Measurements from ENCODE around the gene CACNA2D3.

CACNA2D3 gene

GRCh38 chr3:54262541-54262940, 140.2 kb downstream of the CACNA2D3 start:
- Histone ChIP-seq H3K4me2 (ENCODE audit: low read depth, low read length) (no peak overlapping the region), H3K36me3 (replicated peaks; ENCODE audit: insufficient read depth, low read length) (no peaks in the 10 kb centered on the region)
- no peak for DNase-seq

GRCh38 chr3:54262946-54263345, 140.6 kb downstream of the CACNA2D3 start:
- no peaks in the 10 kb centered on the region for H3F3A ChIP-seq (ENCODE audit: insufficient read depth, low read length)
- H3K27ac ChIP-seq (ENCODE audit: low read length), result no peak overlapping the region
- H3K9ac ChIP-seq (ENCODE audit: low read length), result no peak overlapping the region
- no peak for DNase-seq
- TF ChIP-seq CTCF (IDR thresholded peaks at IDR 0.05; ENCODE audit: low read length) (no peak), EZH2 (optimal IDR thresholded peaks at IDR 0.05; ENCODE audit: low read depth, low read length) (no peak), EZH2phosphoT487 (IDR thresholded peaks at IDR 0.05; ENCODE audit: low read length) (no peak)
- H2AFZ ChIP-seq (ENCODE audit: low read length), result no peak overlapping the region
- H3K27me3 ChIP-seq (replicated peaks; ENCODE audit: insufficient read depth, low read length), result no peaks in the 10 kb centered on the region
- no peaks in the 10 kb centered on the region for H3K79me2 ChIP-seq (ENCODE audit: low read length)
- no peaks in the 10 kb centered on the region for H3K4me1 ChIP-seq (ENCODE audit: low read length)
- no peaks in the 10 kb centered on the region for H3K36me3 ChIP-seq (replicated peaks; ENCODE audit: insufficient read depth, low read length)
- H4K20me1 ChIP-seq (ENCODE audit: insufficient read depth, low read length), result no peaks in the 10 kb centered on the region
- H3K9me2 ChIP-seq (replicated peaks; ENCODE audit: insufficient read depth, low read length), result no peaks in the 10 kb centered on the region
- no peaks in the 10 kb centered on the region for H3K9me3 ChIP-seq (replicated peaks; ENCODE audit: insufficient read depth, low read length)
- H3K4me3 ChIP-seq (ENCODE audit: low read length), result no peak overlapping the region
- no peak overlapping the region for H3K4me2 ChIP-seq (ENCODE audit: low read depth, low read length)

More at GRCh38 chr3:54262541-54262940, 140.2 kb downstream of the CACNA2D3 start:
- no peaks in the 10 kb centered on the region for H3K9me2 ChIP-seq (replicated peaks; ENCODE audit: insufficient read depth, low read length)
- no peaks in the 10 kb centered on the region for H3K27me3 ChIP-seq (replicated peaks; ENCODE audit: insufficient read depth, low read length)
- H3F3A ChIP-seq (ENCODE audit: insufficient read depth, low read length), result no peaks in the 10 kb centered on the region
- H3K4me1 ChIP-seq (ENCODE audit: low read length), result no peaks in the 10 kb centered on the region
- no peaks in the 10 kb centered on the region for H3K9me3 ChIP-seq (replicated peaks; ENCODE audit: insufficient read depth, low read length)
- H3K27ac ChIP-seq (ENCODE audit: low read length), result no peak overlapping the region
- TF ChIP-seq EZH2phosphoT487 (IDR thresholded peaks at IDR 0.05; ENCODE audit: low read length) (no peak), EZH2 (optimal IDR thresholded peaks at IDR 0.05; ENCODE audit: low read depth, low read length) (no peak), CTCF (IDR thresholded peaks at IDR 0.05; ENCODE audit: low read length) (no peak)
- H3K79me2 ChIP-seq (ENCODE audit: low read length), result no peaks in the 10 kb centered on the region
- H2AFZ ChIP-seq (ENCODE audit: low read length), result no peak overlapping the region
- no peak overlapping the region for H3K4me3 ChIP-seq (ENCODE audit: low read length)
- no peak overlapping the region for H3K9ac ChIP-seq (ENCODE audit: low read length)
- H4K20me1 ChIP-seq (ENCODE audit: insufficient read depth, low read length), result no peaks in the 10 kb centered on the region

- Histone ChIP-seq H3K36me3 (replicated peaks; ENCODE audit: insufficient read depth, low read length) (no peaks in the 10 kb centered on the region), H2AFZ (ENCODE audit: low read length) (no peak overlapping the region), H3K9ac (ENCODE audit: low read length) (no peak overlapping the region), H3K4me3 (ENCODE audit: low read length) (no peak overlapping the region), H4K20me1 (ENCODE audit: insufficient read depth, low read length) (no peaks in the 10 kb centered on the region), H3K27me3 (replicated peaks; ENCODE audit: insufficient read depth, low read length) (no peaks in the 10 kb centered on the region), H3K4me2 (ENCODE audit: low read depth, low read length) (no peak overlapping the region), H3K9me3 (replicated peaks; ENCODE audit: insufficient read depth, low read length) (no peaks in the 10 kb centered on the region), H3K27ac (ENCODE audit: low read length) (no peak overlapping the region), H3F3A (ENCODE audit: insufficient read depth, low read length) (no peaks in the 10 kb centered on the region), H3K4me1 (ENCODE audit: low read length) (no peaks in the 10 kb centered on the region), H3K9me2 (replicated peaks; ENCODE audit: insufficient read depth, low read length) (no peaks in the 10 kb centered on the region), H3K79me2 (ENCODE audit: low read length) (no peaks in the 10 kb centered on the region)
- TF ChIP-seq EZH2 (optimal IDR thresholded peaks at IDR 0.05; ENCODE audit: low read depth, low read length), result no peak
- TF ChIP-seq CTCF (IDR thresholded peaks at IDR 0.05; ENCODE audit: low read length), result no peak
- no peak for TF ChIP-seq EZH2phosphoT487 (IDR thresholded peaks at IDR 0.05; ENCODE audit: low read length)
- no peak for DNase-seq
Measured at GRCh38 chr3:54264050-54264449, 141.7 kb downstream of the CACNA2D3 start.
